Measurements from ENCODE around the gene PIK3CB. TPM values are rescaled to one million over a fixed set of nuclear protein-coding genes. Genes with fewer than 3 reads are reported as not detected.

PIK3CB gene
- total and polyA plus RNA-seq, 2 of the 8 experiments (the other 6 are each of a cell fraction or from before 2014, with no cell fraction given), result 8.3 to 35.2 TPM

DNA sequence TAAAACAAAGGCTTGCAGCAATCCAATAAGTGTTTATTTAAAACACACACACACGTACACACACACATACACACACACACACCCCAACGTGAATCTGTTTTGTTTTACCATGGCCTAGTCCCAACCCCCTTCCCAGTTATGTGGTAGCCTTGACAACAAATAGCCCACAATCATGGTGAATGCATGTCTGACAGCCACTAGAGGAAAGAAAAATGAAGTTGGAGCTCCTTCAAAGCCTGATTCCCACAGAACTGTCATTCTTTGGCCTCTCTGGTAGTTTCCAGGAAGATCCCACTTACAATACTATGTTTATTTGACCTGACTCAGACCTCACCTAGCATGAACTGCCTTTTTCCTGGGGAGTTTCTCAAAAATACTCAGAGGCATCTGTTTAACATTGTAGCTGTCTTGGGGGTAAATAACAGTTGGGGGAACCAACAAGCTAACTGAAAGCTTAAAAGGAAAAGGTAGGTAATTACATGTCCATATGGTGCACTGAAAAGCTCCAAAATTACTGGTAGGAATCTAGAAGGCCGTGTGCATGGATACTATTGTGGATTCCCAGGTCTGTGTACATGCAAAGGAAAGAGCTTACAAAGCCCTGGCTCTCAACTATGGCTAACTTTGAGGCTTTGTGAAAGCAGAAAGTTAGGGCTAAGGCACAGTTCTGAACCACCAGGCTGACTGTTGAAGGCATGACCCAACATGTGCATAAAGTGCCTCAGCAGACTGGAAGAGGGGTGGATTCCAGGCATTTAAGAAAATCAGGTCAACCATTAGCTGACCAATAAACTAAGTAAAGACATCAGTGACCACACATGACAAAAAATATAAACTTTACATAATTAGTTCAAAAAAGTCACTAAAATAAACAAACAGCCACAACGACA is 160.8 kb downstream of the PIK3CB start (continued):
- TF ChIP-seq KDM1A (IDR thresholded peaks at IDR 0.05; ENCODE audit: borderline replicate concordance, low read length), result no peak
- no peak for TF ChIP-seq RAD21 (IDR thresholded peaks at IDR 0.05 in 1 of 2, conservative IDR thresholded peaks at IDR 0.05 in 1 of 2; ENCODE audit: low read depth in 2 of 2, low read length in 2 of 2)
